Raji (cell line): ENCODE results near the gene JMJD7.

Experiments used
- POLR2A ChIP-seq: IDR thresholded peaks from 2 replicates; pipeline ENCODE4 v1.6.1; 2011; ENCODE audit warnings: low read depth, low read length, control low read depth; ENCODE audit not compliant: insufficient read depth

The JMJD7 gene

DNA sequence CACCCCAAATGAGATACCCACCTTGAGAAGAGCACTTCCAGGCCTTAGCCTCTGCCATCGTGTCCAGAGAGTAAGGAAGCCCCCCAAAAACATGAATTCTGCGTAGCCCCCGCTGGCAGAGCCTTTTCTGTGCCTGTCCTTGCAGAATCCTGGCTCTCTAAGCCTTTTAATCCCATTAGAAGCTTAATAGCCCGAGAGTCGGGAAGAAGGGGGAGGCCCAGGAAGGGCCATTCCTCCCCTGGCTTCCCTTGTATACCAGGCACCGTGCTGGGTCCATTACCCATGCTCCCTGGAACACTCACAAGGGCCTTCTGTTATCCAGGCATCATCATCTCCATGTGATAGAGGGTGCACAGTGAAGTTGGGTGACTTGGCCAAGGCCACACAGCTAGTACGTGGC is 58.8 kb downstream of the JMJD7 start:
- TF ChIP-seq POLR2A, result no peak

DNA sequence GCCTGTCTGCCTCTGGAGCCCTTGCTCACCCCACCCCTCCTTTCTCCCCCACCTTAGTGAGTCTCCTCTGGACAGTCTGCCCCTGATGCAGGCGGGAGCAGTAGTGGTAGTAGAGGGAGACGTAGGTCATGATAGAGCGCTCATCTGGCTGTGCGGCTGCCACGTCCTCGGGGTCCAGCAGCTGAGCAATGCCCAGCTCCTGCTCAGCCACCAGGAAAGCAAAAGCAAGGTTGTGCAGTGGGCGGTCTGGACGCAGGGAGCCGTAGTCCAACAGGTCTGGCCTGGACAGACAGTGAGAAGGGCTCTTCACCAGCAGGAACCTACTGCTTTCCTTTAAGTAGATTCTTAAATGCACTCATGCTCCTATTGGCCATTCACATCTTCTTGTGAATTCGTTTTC is 59.3 kb downstream of the JMJD7 start:
- TF ChIP-seq POLR2A, result no peak
